HPDE6-E6E7 (cell line): ENCODE measurements around the gene EFNA2.

Experiments
- DNase-seq: peaks from one replicate; pipeline ENCODE4 v3.0.0; 2011; ENCODE audit warnings: missing footprints; ENCODE audit errors: extremely low spot score

EFNA2 gene

DNA sequence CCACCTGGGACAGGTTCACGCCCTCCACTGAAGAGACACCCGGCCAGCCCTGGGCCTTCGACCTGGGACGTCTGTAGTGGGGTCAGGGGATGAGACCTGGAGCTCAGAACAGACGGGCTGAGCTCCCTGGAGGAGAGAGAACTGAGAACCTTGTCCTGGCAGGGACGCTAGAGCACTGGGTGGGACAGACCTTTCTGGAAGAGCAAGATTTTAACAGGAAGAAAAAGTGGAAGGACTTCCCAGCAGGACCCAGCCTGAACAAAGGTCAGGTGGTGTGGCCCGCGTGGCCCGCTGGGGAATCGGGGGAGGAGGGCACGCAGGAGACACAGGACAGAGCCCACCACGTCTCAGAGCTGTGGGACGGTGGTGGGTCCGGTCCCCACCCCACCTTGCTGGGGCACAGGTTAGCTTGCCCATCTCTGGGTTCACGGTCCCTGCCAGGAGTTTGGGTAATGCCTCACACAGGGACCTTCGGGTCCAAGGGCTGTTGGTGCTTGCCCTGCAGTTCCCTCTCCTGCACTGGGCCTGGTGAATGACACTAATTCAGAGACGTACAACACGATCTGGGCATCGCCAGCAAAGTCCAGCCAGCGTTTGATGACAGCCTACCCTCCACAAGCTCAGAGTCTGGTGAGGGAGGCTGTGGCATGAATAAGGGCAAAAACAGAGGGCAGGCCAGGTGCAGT lies 1.2 kb upstream of the EFNA2 start:
- no peak for DNase-seq

GRCh38 chr19:1284979-1285736 lies 515 bp upstream of the EFNA2 start:
- DNase-seq: no peak

DNA sequence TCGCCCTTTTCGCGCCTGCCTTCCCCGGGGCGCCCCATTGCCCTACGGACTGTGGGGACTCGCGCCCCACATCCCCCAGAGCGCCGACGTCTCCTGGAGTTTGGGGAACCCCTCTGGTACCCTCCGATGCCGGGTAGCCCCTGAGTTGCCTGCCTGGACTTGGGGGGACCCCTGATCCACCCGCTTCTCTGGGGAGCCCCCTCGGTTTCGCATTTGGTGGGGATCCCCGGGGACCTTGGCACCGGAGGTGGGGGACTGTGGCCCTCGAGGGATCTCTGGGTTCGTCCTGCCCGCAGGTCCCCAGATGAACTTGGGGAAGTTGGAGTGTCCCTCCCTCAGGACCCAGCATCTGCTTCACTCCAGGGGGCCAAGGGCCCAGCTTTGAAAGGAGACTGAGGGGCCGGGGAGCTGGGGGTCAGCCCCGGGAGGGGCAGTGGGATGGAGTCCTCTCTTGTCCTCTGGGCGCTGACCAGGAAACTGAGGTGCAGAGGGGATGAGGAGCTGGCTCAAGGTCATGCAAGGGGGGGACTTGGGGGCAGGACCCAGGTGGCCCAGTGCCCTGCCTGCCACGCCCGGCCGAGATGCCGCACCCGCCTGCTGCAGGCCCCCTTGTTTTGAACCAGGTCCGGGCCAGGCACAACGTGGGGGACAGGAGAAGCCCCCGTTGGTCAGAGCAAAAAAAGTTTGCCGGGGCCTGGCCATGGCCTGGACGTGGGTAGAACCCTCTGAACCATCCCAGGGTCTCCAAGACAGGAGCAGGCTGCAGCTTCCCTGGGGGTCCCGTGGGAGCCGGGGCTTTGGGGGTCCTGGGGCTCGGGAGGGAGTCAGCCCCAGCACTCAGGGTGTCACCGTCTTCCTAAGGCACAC lies 1.0 kb downstream of the EFNA2 start:
- no peak for DNase-seq

DNA sequence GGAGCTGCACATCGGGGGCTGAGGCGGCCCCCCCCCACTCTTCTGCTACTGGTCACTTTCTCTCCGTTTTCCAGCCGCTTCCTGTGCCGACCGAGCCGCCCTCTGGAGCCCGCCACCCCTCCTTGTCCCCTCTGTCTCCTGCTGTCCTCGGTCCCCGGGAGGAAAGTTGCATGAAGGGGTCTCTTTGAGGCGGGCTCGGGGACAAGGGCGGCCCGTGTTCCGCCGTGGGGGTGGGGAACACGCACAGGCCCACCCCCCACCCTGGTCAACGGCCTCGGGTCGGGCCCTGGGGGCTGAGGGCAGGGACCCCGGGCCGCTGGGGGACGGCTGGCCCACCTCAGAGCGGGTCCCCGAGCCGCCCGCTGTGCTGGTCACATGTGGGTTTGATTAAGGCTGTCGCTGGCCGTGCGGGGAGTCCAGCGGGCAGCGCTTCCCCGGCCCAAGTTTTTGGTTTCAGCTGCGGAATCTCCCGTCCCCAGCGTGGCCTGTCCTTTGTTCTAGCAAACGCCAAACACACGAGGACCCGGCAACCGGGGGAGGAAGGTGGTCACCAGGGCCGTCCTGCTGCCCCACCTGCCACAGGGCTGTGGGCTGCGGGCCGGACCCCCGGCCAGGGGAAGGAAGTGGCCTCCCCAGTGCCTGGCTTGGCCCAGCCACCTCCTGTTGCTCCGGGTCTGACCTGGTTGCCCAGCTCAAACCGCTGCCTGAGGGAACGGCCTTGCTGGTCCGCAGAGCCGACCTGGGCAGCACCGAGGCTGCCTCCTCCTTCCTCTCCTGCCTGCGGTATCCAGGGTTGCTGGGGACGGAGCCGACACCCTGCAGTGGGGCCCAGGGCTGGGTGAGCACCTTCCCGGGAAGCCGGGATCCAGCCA lies 1.9 kb downstream of the EFNA2 start:
- DNase-seq: no peak

- no peak for DNase-seq
Measured at GRCh38 chr19:1288226-1288612, 2.5 kb downstream of the EFNA2 start.

GRCh38 chr19:1288833-1289685 lies 3.4 kb downstream of the EFNA2 start:
- no peak for DNase-seq

DNA sequence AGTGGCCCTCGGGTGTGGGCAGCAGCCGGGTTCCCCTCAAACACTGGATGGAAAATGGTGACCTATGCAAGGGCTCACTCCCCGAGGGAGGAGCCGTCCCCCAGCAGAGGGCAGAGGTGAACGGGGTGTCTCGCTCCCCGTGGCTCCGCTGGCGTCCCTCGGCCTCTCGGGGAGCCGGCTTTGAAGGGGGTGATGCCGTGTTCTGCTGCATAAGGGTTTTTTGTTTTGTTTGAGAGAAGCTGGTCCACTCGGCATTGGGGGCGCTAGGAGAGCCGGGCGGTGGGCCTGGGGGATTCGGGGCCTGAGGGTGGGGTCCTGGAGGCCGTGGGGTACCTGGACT lies 4.0 kb downstream of the EFNA2 start:
- no peak for DNase-seq

DNA sequence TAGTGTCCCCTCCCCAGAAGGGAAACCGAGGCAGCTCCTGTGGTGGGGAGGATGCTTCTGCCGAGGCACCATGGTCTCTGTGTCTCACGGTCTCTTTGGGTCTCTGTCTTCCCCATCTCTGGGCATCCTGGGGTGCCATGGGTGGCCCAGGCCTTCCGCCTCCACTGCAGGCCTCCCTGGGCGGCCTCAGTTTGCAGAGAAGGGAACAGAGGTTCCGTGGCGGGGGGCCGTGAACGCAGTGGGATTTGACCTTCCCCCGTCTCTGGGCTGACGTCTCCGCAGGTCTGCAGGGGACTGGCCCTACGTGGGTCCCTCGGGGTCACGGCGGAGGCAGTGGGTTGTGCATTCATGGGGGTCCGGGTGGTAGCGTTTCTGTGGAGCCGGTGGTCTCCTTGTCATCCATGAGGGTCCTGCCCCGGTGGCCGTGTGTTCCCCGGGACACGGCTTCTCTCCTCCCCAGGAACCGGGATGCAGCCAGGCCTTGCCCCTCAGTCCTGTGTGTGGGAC lies 4.6 kb downstream of the EFNA2 start:
- DNase-seq: no peak

DNA sequence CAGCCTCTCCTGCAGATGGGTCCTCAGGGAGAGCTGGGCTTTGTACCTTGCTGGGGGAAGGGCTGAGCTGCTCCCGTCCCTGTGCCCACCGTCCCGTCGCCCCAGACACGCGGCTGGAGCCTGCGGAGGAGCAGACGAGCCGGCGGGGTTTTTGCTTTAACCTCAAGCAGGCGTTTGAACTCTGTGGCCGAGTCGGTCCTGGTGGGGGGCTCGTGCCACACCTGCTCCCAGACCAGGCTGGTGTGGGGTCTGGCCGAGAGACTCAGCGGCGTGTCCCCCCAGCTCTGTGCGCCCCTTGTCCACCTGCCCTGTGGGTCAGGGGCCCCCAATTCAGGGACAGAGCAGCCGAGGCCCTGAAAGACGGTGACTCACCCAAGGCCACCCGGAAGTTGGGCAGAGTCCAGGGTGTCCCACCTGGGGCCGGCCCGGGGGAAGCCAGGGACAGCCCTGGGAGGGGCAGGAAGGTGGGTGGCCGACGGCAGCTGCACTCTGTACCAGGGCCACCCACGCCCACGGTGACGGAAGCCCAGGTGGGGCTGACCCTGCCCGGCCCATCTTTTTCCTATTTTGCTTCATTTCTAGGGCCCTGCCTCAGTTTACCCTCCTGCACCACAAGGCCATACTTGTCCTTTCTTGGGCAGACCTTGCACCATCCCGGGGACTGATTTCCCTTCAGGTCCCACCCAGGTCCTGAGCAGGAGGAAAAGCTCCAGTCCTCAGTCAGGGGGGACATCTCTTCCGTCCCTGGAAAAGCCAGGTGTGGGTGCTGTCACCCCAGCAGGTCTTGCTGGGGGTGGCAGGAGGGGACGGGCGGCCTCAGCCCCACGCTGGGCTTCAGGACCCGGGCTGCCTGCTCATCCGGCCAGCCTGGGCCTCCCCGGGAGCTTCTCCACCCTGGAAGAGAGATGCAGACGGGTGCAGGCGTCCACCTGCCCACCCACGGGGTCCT lies 5.3 kb downstream of the EFNA2 start:
- DNase-seq: no peak

GRCh38 chr19:1291761-1292418 lies 6.2 kb downstream of the EFNA2 start:
- DNase-seq: no peak

DNA sequence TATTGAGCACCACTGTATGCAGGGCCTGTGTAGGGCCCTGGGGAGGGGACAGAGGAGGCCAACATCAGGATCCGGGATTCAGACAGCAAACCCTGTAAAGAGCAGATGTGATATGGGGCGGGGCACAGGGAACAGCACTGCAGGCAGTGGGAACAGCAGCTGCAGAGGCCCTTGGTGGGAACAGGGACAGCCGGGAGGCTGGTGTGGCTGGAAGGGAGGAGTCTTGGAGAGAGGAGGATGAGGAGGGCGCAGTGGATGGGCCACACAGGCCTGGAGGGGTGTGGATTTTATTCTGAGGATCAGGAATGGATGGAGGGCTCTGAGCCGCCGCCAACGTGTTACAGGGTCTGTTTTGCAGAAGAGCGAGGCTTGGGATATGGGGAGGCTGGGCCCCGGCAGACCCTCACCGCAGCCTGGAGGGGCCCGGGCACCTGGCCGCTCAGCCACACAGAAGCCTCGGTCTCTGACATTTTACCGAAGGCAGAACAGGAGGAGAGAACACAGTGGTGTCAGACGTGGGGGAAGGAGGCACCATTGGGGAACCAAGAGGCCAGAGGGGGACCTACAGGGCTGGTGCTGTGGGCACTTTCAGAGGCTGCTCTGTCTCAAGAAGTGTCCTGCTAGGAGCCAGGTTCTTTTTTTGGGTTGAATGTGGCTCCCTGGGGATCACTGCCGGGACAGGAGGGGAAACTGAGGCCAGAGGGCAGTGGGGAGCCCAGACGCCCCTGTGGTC lies 6.9 kb downstream of the EFNA2 start:
- DNase-seq: no peak

GRCh38 chr19:1293782-1294604 lies 8.3 kb downstream of the EFNA2 start:
- no peak for DNase-seq

- DNase-seq: no peak
Measured at GRCh38 chr19:1294688-1295087, 9.0 kb downstream of the EFNA2 start.

GRCh38 chr19:1295169-1296012 lies 9.7 kb downstream of the EFNA2 start:
- no peak for DNase-seq

- no peak for DNase-seq
Measured at GRCh38 chr19:1296078-1296477, 10.4 kb downstream of the EFNA2 start.

DNA sequence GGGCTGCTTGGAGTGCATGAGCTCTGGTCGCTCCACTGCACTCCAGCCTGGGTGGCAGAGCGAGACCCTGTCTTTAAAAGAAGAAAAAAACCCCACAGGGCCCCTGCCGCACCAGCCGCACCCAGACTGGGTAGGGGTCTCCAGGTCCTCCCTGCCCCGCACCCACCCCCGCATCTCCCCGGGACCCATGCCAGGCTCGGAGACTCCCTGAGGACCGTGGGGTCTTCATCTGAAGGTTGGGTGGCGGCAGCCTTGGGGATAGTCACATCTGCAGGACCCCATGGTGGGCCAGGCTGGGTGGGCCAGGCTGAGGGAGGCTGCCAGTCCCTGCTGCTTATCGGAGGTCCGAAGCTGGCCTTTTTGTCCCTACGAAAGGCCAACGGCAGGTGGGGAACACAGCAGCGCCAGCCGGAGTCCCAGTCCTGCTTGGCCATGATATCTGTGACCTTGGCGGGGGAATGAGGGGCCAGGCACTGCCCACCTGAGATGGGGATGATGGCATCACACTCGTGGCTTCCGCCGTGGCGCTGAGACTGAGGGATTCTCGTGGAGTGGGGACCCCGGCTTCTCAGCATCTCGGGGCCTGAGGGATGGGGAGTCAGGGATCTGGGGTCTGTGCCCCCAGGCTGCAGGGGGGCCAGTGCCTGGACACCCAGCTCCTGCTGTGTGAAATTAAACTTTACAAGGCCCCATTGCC lies 11.1 kb downstream of the EFNA2 start:
- DNase-seq: no peak
